Measurements from ENCODE around the gene ZBTB21. TPM values are rescaled to one million over a fixed set of nuclear protein-coding genes. Genes with fewer than 3 reads are reported as not detected.

Gene ZBTB21
- total RNA-seq, 1 experiment from 2014 or later = 17.9 TPM

DNA sequence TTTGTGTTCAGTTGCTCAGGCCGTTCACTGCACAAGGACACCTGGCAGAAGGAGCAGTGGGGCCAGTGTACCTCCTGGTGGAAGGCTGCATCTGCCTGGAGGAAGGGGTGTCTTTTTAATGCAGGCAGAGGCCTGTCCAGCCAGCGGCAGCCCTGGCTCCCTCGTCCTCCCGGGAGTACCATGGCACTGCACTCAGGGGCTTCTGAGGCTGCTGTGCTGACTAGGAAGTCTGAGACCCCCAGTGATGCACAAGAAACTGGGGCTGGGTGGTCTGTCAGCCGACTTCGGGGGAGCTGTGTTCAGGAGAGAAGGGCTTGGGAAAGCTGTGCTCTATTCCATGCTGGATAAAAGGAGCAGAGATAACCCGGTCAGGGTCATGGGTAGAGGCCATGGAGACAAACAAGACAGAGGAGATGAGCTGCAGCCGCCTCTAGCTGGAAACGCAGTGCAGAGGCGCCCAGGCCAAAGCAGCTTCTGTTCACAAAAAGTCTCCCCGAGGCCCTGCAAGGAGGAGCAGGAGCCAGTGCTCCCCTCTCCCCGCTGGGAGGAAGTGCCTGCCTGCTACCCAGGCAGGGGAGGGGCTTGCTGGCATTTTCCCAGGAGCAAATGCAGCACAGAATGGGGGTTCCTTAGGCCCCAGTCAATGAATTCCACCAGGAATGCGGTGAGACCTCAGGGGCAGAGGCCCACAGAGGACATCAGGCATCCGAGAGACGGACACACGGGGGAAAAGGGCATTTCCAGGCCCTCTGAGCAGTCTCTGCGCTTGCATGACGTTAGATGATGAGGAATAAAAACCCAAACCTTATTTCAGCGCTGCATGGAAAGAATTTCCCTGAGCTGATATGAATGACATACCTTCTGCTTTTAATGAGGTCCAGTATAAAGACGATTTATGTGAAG, 39.2 kb downstream of the ZBTB21 start:
- Histone ChIP-seq H3K9me3 (ENCODE audit: control insufficient read depth, insufficient read depth, low read depth, low read length) (no peaks in the 10 kb centered on the region), H3K27me3 (ENCODE audit: control insufficient read depth, insufficient read depth, low read length) (no peaks in the 10 kb centered on the region), H3K4me1 (ENCODE audit: control insufficient read depth, insufficient read depth, low read length) (no peaks in the 10 kb centered on the region), H3K27ac (ENCODE audit: low read length) (no peak overlapping the region), H3K4me3 (ENCODE audit: low read depth in 2 of 2, low read length in 2 of 2) (no peak overlapping the region), H3K36me3 (ENCODE audit: control insufficient read depth, insufficient read depth, low read length) (no peaks in the 10 kb centered on the region)
- ChIA-PET CTCF (no interaction called here), POLR2A (interaction anchor here (0.7 kb wide), 1 partner anchor 55 kb away, joined by 4 read pairs; no protein-coding TSS in a partner anchor)
- intact Hi-C loops (cut with micrococcal nuclease; ENCODE audit: unreplicated experiment) (no loop called here), in situ Hi-C loops (cut with HindIII; ENCODE audit: low pct_unique_long_range_greater_than_20kb, low sequenced_read_pairs) (no loop called here)
- no TSS peak for BruUV-seq (replicated peaks)
- DNase-seq (ENCODE audit: low read depth, low spot score) (no peak), ATAC-seq (no peak)
- TF ChIP-seq SIN3A (IDR thresholded peaks at IDR 0.05; ENCODE audit: borderline replicate concordance, insufficient read depth, low read depth, low read length) (no peak), TCF7L2 (IDR thresholded peaks at IDR 0.05; ENCODE audit: low read depth, low read length) (no peak), POLR2AphosphoS5 (IDR thresholded peaks at IDR 0.05; ENCODE audit: low read depth, low read length) (no peak), CTCF (IDR thresholded peaks at IDR 0.05) (no peak), REST (IDR thresholded peaks at IDR 0.05; ENCODE audit: insufficient read depth in 1 of 2, low read depth in 2 of 2, low read length in 1 of 2) (no peak)

GRCh38 chr21:41970106-41970391, 40.1 kb downstream of the ZBTB21 start:
- POLR2A ChIA-PET = no interaction called here
- Histone ChIP-seq H3K27me3 (ENCODE audit: control insufficient read depth, insufficient read depth, low read length) (no peaks in the 10 kb centered on the region), H3K4me3 (ENCODE audit: low read depth in 2 of 2, low read length in 2 of 2) (no peak overlapping the region), H3K36me3 (ENCODE audit: control insufficient read depth, insufficient read depth, low read length) (no peaks in the 10 kb centered on the region), H3K27ac (ENCODE audit: low read length) (no peak overlapping the region), H3K9me3 (ENCODE audit: control insufficient read depth, insufficient read depth, low read depth, low read length) (no peaks in the 10 kb centered on the region), H3K4me1 (ENCODE audit: control insufficient read depth, insufficient read depth, low read length) (no peaks in the 10 kb centered on the region)
- CTCF ChIA-PET = no interaction called here
- BruUV-seq (replicated peaks) = no TSS peak
- no peak for TF ChIP-seq REST (IDR thresholded peaks at IDR 0.05; ENCODE audit: insufficient read depth in 1 of 2, low read depth in 2 of 2, low read length in 1 of 2)
- no peak for TF ChIP-seq TCF7L2 (IDR thresholded peaks at IDR 0.05; ENCODE audit: low read depth, low read length)
- TF ChIP-seq CTCF (IDR thresholded peaks at IDR 0.05) = no peak
- TF ChIP-seq SIN3A (IDR thresholded peaks at IDR 0.05; ENCODE audit: borderline replicate concordance, insufficient read depth, low read depth, low read length) = no peak
- TF ChIP-seq POLR2AphosphoS5 (IDR thresholded peaks at IDR 0.05; ENCODE audit: low read depth, low read length) = no peak
- intact Hi-C loops (cut with micrococcal nuclease; ENCODE audit: unreplicated experiment) (no loop called here), in situ Hi-C loops (cut with HindIII; ENCODE audit: low pct_unique_long_range_greater_than_20kb, low sequenced_read_pairs) (no loop called here)
- DNase-seq (ENCODE audit: low read depth, low spot score) (no peak), ATAC-seq (no peak)
